BJ (cell line): ENCODE measurements around the gene PPP2R2D. TPM values are rescaled to one million over a fixed set of nuclear protein-coding genes. Genes with fewer than 3 reads are reported as not detected.

ENCODE experiments used
- CTCF ChIA-PET: fragments of 350-600 bp; formaldehyde crosslinking; extraction: SDS; loops from one replicate; lab custom pipeline; 2021; ENCODE audit warnings: antibody characterized with exemption, inconsistent platforms; lab: Yijun Ruan, JAX
- POLR2A ChIA-PET: fragments of 300-600 bp; sonication (Branson Sonifier 250); formaldehyde crosslinking; extraction: SDS; loops from one replicate; lab custom pipeline; 2021; ENCODE audit warnings: antibody characterized with exemption; lab: Charles Lee
- DNase-seq: peaks from one replicate; pipeline ENCODE4 v3.0.0-alpha.2; 2011; ENCODE audit warnings: low read depth
- H3K27me3 ChIP-seq: 2 replicates; pipeline ENCODE4 v1.6.0; 2011; ENCODE audit warnings: low read length; ENCODE audit not compliant: control insufficient read depth, insufficient read depth
- H3K36me3 ChIP-seq: 2 replicates; pipeline ENCODE4 v1.5.1; 2011; ENCODE audit warnings: low read length; ENCODE audit not compliant: control insufficient read depth, insufficient read depth
- H3K4me3 ChIP-seq: 2 replicates; pipeline ENCODE4 v1.5.1; 2011; ENCODE audit warnings: low read depth, mild to moderate bottlenecking, control low read depth, low read length
- CTCF ChIP-seq: IDR thresholded peaks from 2 replicates; pipeline ENCODE4 v1.5.1; 2011; ENCODE audit warnings: low read depth, mild to moderate bottlenecking, control low read depth, inconsistent platforms, low read length, moderate library complexity; ENCODE audit not compliant: insufficient read depth
- polyA plus RNA-seq: library from polyadenylated mRNA; depleted of rRNA; stranded (reverse); fragments of >200 nt; gene quantifications from 2 replicates; pipeline ENCODE4 v1.2.3, GENCODE V29; 2011

The PPP2R2D gene
- polyA plus RNA-seq, 1 experiment, result 31.2 TPM

- DNase-seq, result no peak
- Histone ChIP-seq H3K4me3 (no peak overlapping the region), H3K27me3 (peaks cover 30% of the 10 kb centered on the region), H3K36me3 (no peaks in the 10 kb centered on the region)
- TF ChIP-seq CTCF, result no peak
- ChIA-PET POLR2A (no interaction called here), CTCF (interaction anchor here (3.2 kb wide), 1 partner anchor 9 kb away, joined by 22 read pairs; no protein-coding TSS in a partner anchor)
Measured at GRCh38 chr10:131895116-131895515, 5.7 kb upstream of the PPP2R2D start.

GRCh38 chr10:131896403-131896802, 4.4 kb upstream of the PPP2R2D start:
- H3K27me3 ChIP-seq, result peaks cover 24% of the 10 kb centered on the region
- CTCF ChIA-PET, result interaction anchor here (1.1 to 3.2 kb wide), 3 partner anchors 11 to 132 kb away, joined by 3 to 22 read pairs (median 3); no protein-coding TSS in a partner anchor
- POLR2A ChIA-PET, result no interaction called here

GRCh38 chr10:131897297-131897899, 3.4 kb upstream of the PPP2R2D start:
- no peaks in the 10 kb centered on the region for H3K36me3 ChIP-seq
- H3K4me3 ChIP-seq, result no peak overlapping the region
- no peak for DNase-seq
- peaks cover 21% of the 10 kb centered on the region for H3K27me3 ChIP-seq
- ChIA-PET CTCF (interaction anchor here (0.8 to 3.2 kb wide), 3 partner anchors 12 to 131 kb away, joined by 3 to 22 read pairs (median 3); no protein-coding TSS in a partner anchor), POLR2A (no interaction called here)
- no peak for TF ChIP-seq CTCF

More at GRCh38 chr10:131896403-131896802, 4.4 kb upstream of the PPP2R2D start:
- no peaks in the 10 kb centered on the region for H3K36me3 ChIP-seq
- TF ChIP-seq CTCF, result no peak
- no peak overlapping the region for H3K4me3 ChIP-seq
- no peak for DNase-seq

GRCh38 chr10:131898061-131898460, 2.7 kb upstream of the PPP2R2D start:
- ChIA-PET POLR2A (no interaction called here), CTCF (no interaction called here)

More at GRCh38 chr10:131898061-131898460, 2.7 kb upstream of the PPP2R2D start:
- no peak for TF ChIP-seq CTCF
- DNase-seq, result no peak
- no peak overlapping the region for H3K4me3 ChIP-seq
- H3K36me3 ChIP-seq, result no peaks in the 10 kb centered on the region
- H3K27me3 ChIP-seq, result peaks cover 15% of the 10 kb centered on the region
